ENCODE results near the gene C1orf21.

The C1orf21 gene

GRCh38 chr1:184445997-184446396 is 59.2 kb downstream of the C1orf21 start:
- Histone ChIP-seq H3K4me1 (ENCODE audit: control insufficient read depth, insufficient read depth, low read length) (no peaks in the 10 kb centered on the region), H3K27me3 (ENCODE audit: control insufficient read depth, insufficient read depth, low read length) (no peaks in the 10 kb centered on the region), H3K36me3 (ENCODE audit: control insufficient read depth, insufficient read depth, low read length) (no peaks in the 10 kb centered on the region), H3K27ac (ENCODE audit: low read depth, low read length) (no peak overlapping the region), H3K4me3 (ENCODE audit: low read depth, low read length) (no peak overlapping the region), H3K9ac (ENCODE audit: low read length) (no peak overlapping the region), H3K9me3 (ENCODE audit: control insufficient read depth, insufficient read depth, low read depth, low read length) (no peaks in the 10 kb centered on the region)

DNA sequence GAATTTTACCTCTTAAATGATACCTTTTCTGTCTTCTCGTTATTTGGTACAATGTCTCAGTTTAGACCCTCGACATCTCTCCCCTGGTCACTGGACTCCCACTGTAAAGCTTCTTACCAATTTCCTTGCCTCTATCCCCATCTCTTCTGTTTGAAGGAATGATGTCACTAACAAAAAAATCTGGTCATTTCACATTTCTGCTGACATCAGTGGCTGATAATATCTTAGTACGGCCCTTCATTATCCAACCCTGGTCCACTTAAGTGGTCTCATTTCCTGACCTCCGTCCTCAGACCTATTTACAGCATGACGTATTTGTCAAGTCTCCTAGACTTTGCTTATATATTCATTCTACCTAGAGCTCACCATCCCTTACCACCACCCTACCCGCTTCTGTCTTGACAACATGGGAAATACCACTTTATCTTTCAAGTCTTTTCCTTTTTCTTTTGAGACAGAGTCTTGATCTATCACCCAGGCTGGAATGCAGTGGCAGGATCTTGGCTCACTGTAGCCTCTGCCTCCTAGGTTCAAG is 60.9 kb downstream of the C1orf21 start:
- Histone ChIP-seq H3K27ac (ENCODE audit: low read depth, low read length) (no peak overlapping the region), H3K9me3 (ENCODE audit: control insufficient read depth, insufficient read depth, low read depth, low read length) (no peaks in the 10 kb centered on the region), H3K4me3 (ENCODE audit: low read depth, low read length) (no peak overlapping the region), H3K9ac (ENCODE audit: low read length) (no peak overlapping the region), H3K36me3 (ENCODE audit: control insufficient read depth, insufficient read depth, low read length) (no peaks in the 10 kb centered on the region), H3K27me3 (ENCODE audit: control insufficient read depth, insufficient read depth, low read length) (no peaks in the 10 kb centered on the region), H3K4me1 (ENCODE audit: control insufficient read depth, insufficient read depth, low read length) (no peaks in the 10 kb centered on the region)

- Histone ChIP-seq H3K27me3 (ENCODE audit: control insufficient read depth, insufficient read depth, low read length) (no peaks in the 10 kb centered on the region), H3K9me3 (ENCODE audit: control insufficient read depth, insufficient read depth, low read depth, low read length) (peaks cover 5% of the 10 kb centered on the region; the same call in 1 of the 2 replicates), H3K27ac (ENCODE audit: low read depth, low read length) (no peak overlapping the region), H3K36me3 (ENCODE audit: control insufficient read depth, insufficient read depth, low read length) (no peaks in the 10 kb centered on the region), H3K9ac (ENCODE audit: low read length) (no peak overlapping the region), H3K4me1 (ENCODE audit: control insufficient read depth, insufficient read depth, low read length) (peaks cover 3% of the 10 kb centered on the region; the same call in 1 of the 2 replicates), H3K4me3 (ENCODE audit: low read depth, low read length) (no peak overlapping the region)
These were observed 63.1 kb downstream of the C1orf21 start for GRCh38 chr1:184449916-184450315.

DNA sequence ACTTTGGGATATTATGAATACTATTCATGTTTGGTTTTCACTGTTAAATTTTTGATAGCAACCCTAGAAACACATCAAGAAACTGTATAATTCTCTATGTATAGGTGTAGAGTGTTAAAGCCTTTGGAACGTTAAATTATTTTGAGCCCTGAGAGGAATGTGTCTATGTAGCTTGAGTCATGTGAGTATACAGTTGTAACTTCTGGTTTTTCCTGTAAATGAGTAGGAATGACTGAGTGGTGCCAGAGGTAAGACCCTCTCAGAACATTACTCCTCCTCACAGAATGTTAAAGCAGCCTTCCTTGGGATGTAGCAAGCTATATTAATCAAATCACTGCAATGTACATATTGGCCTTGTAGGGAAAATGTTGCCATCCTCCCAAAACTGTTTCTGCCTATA is 69.0 kb downstream of the C1orf21 start:
- Histone ChIP-seq H3K36me3 (ENCODE audit: control insufficient read depth, insufficient read depth, low read length) (no peaks in the 10 kb centered on the region), H3K9me3 (ENCODE audit: control insufficient read depth, insufficient read depth, low read depth, low read length) (peaks cover 5% of the 10 kb centered on the region; the same call in 1 of the 2 replicates), H3K4me1 (ENCODE audit: control insufficient read depth, insufficient read depth, low read length) (peaks cover 16% of the 10 kb centered on the region), H3K27me3 (ENCODE audit: control insufficient read depth, insufficient read depth, low read length) (no peaks in the 10 kb centered on the region), H3K4me3 (ENCODE audit: low read depth, low read length) (no peak overlapping the region), H3K27ac (ENCODE audit: low read depth, low read length) (no peak overlapping the region), H3K9ac (ENCODE audit: low read length) (no peak overlapping the region)

DNA sequence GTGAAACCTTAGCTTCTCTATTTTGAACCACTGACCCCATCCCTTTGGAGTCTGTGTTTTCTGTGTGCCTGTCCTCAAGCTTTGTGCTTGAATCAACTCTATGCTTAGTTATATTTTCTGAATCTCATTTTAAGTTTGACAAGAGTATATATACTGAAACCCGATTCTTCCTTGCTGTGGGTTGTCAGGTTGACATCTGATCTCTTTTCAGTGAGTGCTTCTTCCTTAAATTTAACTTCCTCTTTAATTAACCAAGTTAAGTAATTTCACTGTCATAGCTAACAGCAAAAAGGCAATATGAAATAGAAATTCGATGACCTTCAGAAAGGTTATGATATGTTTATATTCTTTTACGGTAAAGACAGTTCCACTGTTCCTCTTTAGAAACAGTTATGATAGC is 69.4 kb downstream of the C1orf21 start:
- H3K9me3 ChIP-seq (ENCODE audit: control insufficient read depth, insufficient read depth, low read depth, low read length): peaks cover 5% of the 10 kb centered on the region; the same call in 1 of the 2 replicates
- H3K27ac ChIP-seq (ENCODE audit: low read depth, low read length): no peak overlapping the region
- no peak overlapping the region for H3K9ac ChIP-seq (ENCODE audit: low read length)
- peaks cover 16% of the 10 kb centered on the region for H3K4me1 ChIP-seq (ENCODE audit: control insufficient read depth, insufficient read depth, low read length)
- H3K27me3 ChIP-seq (ENCODE audit: control insufficient read depth, insufficient read depth, low read length): no peaks in the 10 kb centered on the region
- no peaks in the 10 kb centered on the region for H3K36me3 ChIP-seq (ENCODE audit: control insufficient read depth, insufficient read depth, low read length)
- H3K4me3 ChIP-seq (ENCODE audit: low read depth, low read length): no peak overlapping the region

GRCh38 chr1:184457500-184457899 is 70.7 kb downstream of the C1orf21 start:
- no peak overlapping the region for H3K4me3 ChIP-seq (ENCODE audit: low read depth, low read length)
- no peak overlapping the region for H3K9ac ChIP-seq (ENCODE audit: low read length)
- H3K4me1 ChIP-seq (ENCODE audit: control insufficient read depth, insufficient read depth, low read length): peaks cover 19% of the 10 kb centered on the region
- H3K9me3 ChIP-seq (ENCODE audit: control insufficient read depth, insufficient read depth, low read depth, low read length): peaks cover 5% of the 10 kb centered on the region; the same call in 1 of the 2 replicates
- no peak overlapping the region for H3K27ac ChIP-seq (ENCODE audit: low read depth, low read length)
- no peaks in the 10 kb centered on the region for H3K27me3 ChIP-seq (ENCODE audit: control insufficient read depth, insufficient read depth, low read length)
- H3K36me3 ChIP-seq (ENCODE audit: control insufficient read depth, insufficient read depth, low read length): no peaks in the 10 kb centered on the region

DNA sequence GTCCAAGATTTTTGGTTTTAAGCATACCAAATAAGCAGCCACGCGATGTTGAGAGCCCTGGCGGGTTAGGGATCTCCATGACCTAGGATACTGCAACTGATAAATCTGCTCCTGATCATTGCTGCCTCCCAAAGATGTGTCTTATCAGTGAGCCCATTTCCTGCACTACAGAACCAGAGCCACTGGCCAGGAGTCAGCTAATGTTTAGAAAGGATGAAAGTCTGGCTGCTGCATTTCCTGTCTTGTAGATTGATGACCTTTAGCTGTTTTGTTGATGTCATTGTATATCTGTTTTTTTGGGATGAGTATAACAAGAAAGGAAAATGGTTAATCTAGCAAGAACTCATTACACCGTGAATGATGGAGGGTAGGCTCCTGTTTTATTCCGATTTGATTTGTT is 74.5 kb downstream of the C1orf21 start:
- no peak overlapping the region for H3K27ac ChIP-seq (ENCODE audit: low read depth, low read length)

GRCh38 chr1:184462155-184462554 is 75.3 kb downstream of the C1orf21 start:
- Histone ChIP-seq H3K4me1 (ENCODE audit: control insufficient read depth, insufficient read depth, low read length) (peaks cover 16% of the 10 kb centered on the region), H3K27me3 (ENCODE audit: control insufficient read depth, insufficient read depth, low read length) (no peaks in the 10 kb centered on the region), H3K9me3 (ENCODE audit: control insufficient read depth, insufficient read depth, low read depth, low read length) (no peaks in the 10 kb centered on the region), H3K27ac (ENCODE audit: low read depth, low read length) (no peak overlapping the region), H3K9ac (ENCODE audit: low read length) (no peak overlapping the region), H3K36me3 (ENCODE audit: control insufficient read depth, insufficient read depth, low read length) (no peaks in the 10 kb centered on the region), H3K4me3 (ENCODE audit: low read depth, low read length) (no peak overlapping the region)

More for the DNA sequence above, 74.5 kb downstream of the C1orf21 start:
- Histone ChIP-seq H3K9ac (ENCODE audit: low read length) (no peak overlapping the region), H3K9me3 (ENCODE audit: control insufficient read depth, insufficient read depth, low read depth, low read length) (no peaks in the 10 kb centered on the region), H3K27me3 (ENCODE audit: control insufficient read depth, insufficient read depth, low read length) (no peaks in the 10 kb centered on the region), H3K4me1 (ENCODE audit: control insufficient read depth, insufficient read depth, low read length) (peaks cover 16% of the 10 kb centered on the region), H3K4me3 (ENCODE audit: low read depth, low read length) (no peak overlapping the region), H3K36me3 (ENCODE audit: control insufficient read depth, insufficient read depth, low read length) (no peaks in the 10 kb centered on the region)

GRCh38 chr1:184462990-184463389 is 76.2 kb downstream of the C1orf21 start:
- Histone ChIP-seq H3K9me3 (ENCODE audit: control insufficient read depth, insufficient read depth, low read depth, low read length) (no peaks in the 10 kb centered on the region), H3K36me3 (ENCODE audit: control insufficient read depth, insufficient read depth, low read length) (no peaks in the 10 kb centered on the region), H3K27ac (ENCODE audit: low read depth, low read length) (no peak overlapping the region), H3K27me3 (ENCODE audit: control insufficient read depth, insufficient read depth, low read length) (no peaks in the 10 kb centered on the region), H3K4me1 (ENCODE audit: control insufficient read depth, insufficient read depth, low read length) (peaks cover 13% of the 10 kb centered on the region), H3K4me3 (ENCODE audit: low read depth, low read length) (no peak overlapping the region), H3K9ac (ENCODE audit: low read length) (no peak overlapping the region)

- Histone ChIP-seq H3K36me3 (ENCODE audit: control insufficient read depth, insufficient read depth, low read length) (no peaks in the 10 kb centered on the region), H3K9me3 (ENCODE audit: control insufficient read depth, insufficient read depth, low read depth, low read length) (no peaks in the 10 kb centered on the region), H3K4me3 (ENCODE audit: low read depth, low read length) (no peak overlapping the region), H3K27ac (ENCODE audit: low read depth, low read length) (no peak overlapping the region), H3K4me1 (ENCODE audit: control insufficient read depth, insufficient read depth, low read length) (peaks cover 13% of the 10 kb centered on the region), H3K27me3 (ENCODE audit: control insufficient read depth, insufficient read depth, low read length) (no peaks in the 10 kb centered on the region), H3K9ac (ENCODE audit: low read length) (no peak overlapping the region)
These were observed 76.9 kb downstream of the C1orf21 start for GRCh38 chr1:184463680-184464079.

DNA sequence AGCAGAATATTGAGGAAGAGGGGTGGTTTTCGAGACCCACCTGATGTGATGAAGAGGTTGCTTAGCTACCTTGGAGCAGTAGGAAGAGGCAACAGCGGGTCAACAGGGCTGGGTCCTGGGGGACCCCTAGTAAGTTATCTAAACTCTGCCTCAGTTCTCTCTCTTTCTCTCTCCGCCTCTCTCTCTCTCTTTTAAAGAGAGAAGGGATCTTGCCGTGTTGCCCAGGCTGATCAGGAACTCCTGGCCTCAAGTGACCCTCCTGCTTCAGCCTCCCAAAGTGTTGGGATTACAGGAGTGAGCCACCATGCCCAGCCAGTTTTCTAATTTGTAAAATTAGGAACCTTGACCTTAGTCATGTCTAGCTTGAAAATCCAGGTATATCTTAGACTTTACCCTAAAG is 77.9 kb downstream of the C1orf21 start:
- Histone ChIP-seq H3K4me1 (ENCODE audit: control insufficient read depth, insufficient read depth, low read length) (peaks cover 10% of the 10 kb centered on the region), H3K9me3 (ENCODE audit: control insufficient read depth, insufficient read depth, low read depth, low read length) (no peaks in the 10 kb centered on the region), H3K4me3 (ENCODE audit: low read depth, low read length) (no peak overlapping the region), H3K9ac (ENCODE audit: low read length) (no peak overlapping the region), H3K36me3 (ENCODE audit: control insufficient read depth, insufficient read depth, low read length) (no peaks in the 10 kb centered on the region), H3K27ac (ENCODE audit: low read depth, low read length) (no peak overlapping the region), H3K27me3 (ENCODE audit: control insufficient read depth, insufficient read depth, low read length) (no peaks in the 10 kb centered on the region)
